LNCAP (cell line): Measurements from ENCODE around the gene CMAS.
A peak's percentile ranks its signal among the peaks of the same experiment; 100 is the strongest.

ENCODE experiments used
- TF ChIP-seq, protein P1 (sequence below): fragments of 450-650 bp; IDR thresholded peaks from 2 replicates; pipeline ENCODE4 v1.5.1; 2017; ENCODE audit warnings: mild to moderate bottlenecking

The CMAS gene

DNA sequence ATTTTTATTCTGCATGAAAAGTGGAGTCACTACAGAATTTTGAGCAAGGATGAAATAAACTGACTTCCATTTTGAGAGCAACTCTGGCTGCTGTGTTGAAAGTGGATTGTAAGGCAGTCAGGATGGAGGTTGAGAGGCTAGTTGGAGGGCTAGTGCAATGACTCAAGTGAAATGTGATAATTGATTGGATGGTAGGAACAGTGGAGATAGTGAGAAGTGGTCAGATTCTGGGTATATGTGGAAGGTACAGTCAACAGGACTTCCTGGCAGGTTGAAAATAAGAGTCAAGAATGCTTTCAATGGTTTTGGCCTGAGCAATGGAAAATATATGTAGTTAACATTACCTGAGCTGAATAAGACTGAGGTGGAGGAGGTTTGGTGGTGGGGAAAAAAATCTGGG lies 29.0 kb upstream of the CMAS start:
- TF ChIP-seq, protein P1, sequence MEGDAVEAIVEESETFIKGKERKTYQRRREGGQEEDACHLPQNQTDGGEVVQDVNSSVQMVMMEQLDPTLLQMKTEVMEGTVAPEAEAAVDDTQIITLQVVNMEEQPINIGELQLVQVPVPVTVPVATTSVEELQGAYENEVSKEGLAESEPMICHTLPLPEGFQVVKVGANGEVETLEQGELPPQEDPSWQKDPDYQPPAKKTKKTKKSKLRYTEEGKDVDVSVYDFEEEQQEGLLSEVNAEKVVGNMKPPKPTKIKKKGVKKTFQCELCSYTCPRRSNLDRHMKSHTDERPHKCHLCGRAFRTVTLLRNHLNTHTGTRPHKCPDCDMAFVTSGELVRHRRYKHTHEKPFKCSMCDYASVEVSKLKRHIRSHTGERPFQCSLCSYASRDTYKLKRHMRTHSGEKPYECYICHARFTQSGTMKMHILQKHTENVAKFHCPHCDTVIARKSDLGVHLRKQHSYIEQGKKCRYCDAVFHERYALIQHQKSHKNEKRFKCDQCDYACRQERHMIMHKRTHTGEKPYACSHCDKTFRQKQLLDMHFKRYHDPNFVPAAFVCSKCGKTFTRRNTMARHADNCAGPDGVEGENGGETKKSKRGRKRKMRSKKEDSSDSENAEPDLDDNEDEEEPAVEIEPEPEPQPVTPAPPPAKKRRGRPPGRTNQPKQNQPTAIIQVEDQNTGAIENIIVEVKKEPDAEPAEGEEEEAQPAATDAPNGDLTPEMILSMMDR, result no peak

DNA sequence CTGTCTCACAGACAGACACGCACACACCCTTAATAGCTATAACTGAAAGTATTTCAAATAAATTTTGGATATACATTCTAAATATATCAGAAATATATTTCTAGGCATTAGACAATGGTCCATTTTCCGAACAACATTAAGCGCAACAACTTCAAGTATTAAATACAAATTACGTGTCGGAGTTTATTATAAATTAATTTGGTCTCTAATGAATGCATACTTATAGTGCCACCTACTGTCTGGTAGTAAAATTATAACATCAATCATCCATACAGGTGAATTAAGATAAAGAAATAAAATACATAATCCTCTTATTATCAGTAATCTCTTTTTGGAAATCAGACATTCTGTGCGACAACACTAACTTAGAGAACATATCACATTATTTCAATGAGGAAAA lies 27.2 kb upstream of the CMAS start:
- TF ChIP-seq, protein P1, result peak; percentile 64; the same call in 1 of the 2 replicates

DNA sequence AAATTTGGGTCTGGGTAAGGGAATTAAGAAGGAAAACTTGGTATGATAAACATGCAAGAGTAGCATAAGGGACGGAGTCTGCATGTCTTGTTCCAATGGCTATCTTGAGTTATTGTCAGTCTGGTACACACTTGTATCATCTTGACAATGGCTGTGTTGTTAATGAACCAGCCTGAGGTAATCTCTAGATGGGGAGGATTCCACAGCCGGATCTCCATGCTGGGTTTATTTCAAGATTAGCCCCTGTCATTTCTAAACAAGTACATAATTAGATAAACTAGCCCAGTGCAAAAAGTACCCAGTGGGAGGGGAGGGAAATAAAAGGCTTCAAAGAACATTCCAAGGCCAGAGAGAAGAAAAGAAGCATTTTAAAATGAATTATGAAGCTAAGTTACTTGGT lies 16.5 kb upstream of the CMAS start:
- TF ChIP-seq, protein P1, result no peak

DNA sequence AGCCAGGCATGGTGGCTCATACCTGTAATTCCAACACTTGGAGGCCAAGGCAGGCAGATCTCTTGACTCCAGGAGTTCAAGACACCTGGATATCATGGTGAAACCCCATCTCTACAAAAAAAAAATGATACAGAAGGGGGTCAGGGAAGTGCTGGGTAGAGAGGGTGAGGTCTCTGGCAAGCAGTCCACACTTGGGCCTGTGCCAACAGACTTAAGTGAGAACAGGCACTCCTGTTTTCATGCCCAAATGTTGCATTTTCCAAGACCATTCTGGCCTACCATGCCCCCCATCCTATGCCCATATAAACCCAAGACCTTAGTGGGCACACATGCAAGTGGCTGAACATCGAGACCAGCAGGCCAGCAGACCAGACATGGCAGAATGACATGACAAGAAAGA lies 16.0 kb upstream of the CMAS start:
- TF ChIP-seq, protein P1, result no peak

DNA sequence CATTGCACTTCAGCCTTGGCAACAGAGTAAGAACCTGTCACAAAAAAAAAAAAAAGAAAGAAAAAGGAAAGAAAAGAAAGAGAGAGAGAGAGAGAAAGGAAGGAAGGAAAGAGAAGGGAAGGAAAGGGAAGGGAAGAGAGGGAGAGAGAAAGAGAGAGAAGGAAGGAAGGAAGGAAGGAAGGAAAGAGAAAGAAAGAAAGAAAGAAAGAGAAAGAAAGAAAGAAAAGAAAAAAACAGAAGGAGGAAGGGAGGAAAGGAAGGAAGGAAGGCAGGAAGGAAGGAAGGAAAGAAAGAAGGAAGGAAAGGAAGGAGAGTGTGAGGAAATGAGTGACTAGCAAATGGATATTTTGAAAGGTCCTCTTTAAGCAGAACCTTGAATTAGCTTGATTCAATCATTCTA lies 13.3 kb upstream of the CMAS start:
- TF ChIP-seq, protein P1, result no peak

DNA sequence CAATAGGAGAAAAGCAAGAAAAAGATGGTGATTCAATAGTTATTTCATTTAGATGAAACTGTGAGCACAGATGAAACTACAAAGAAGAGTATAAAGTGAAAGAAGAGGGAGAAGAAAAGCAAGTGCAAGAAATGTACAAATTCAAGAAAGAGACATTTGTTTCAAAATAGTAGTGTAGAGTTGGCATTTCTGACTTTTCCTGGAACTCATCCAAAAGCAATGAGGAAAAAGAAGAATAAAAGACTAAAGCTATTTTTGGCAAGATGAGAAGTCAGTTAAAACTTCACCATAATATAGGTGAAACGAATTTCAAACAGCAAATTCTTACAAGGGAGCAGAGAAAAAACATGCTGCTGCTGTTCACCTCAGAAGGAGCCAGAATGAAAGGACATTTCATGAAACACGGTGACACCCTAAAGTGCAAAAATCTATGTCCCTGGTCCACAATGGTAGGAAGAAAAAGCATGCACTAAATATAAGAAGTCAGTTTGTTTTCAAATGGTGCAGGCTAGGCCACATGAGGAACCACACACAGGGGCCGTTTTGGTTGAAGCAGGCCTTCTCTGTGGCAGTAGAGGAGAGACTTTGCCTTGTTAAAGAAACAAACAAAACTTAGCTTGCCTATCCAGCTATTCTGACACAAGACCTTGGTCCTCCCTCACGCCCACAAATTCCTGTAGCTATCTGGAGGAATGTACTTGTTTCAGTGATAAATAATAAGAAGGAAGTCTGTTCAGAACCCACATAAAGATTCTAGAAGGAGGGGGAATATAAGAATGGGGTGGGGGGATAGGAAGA lies 11.1 kb upstream of the CMAS start:
- TF ChIP-seq, protein P1, result no peak

DNA sequence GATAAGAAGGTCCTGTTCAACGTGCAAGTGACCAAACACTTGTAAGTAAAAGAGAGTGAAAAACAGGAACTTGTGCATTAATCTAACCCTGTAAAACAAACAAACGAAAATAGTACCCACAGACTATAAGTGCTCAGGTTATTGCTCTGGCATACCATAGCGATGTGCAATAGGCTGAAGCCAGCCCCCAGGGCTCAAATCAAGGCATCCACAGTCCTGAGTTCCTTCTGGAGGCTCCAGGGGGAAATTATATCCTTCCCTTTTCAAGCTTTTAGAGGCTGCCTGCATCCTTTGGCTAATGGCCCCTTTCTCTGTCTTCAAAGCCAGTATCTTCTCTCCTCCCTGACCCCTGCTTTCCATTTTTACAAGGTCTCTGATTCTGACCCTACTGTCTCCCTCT lies 8.1 kb upstream of the CMAS start:
- TF ChIP-seq, protein P1, result no peak

DNA sequence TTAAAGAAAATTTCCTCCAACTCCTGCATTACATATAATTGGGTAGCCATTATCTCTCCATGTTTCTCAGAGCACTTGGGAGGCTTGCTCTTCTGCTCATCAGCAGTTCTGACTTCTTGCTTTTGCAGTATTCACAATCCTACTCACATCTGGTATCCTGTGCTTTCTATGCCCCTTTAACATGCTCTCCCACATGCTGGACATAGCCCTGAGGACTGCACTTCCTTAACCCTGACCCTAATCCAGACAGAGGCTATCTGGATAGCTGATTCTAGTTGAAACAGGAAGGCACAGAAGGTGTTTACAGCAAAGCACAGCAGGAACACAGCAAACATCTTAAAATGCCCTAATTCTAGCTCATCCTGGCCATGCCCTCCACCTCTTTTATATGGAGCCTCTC lies 7.3 kb upstream of the CMAS start:
- TF ChIP-seq, protein P1, result no peak
